Activated CD8-positive, alpha-beta memory T cell treated with anti-CD3 and anti-CD28 coated beads, Interleukin-2, amount 50 U/mL, for 24 hours (primary cell): ENCODE data around the gene MEI1.
A peak's percentile ranks its signal among the peaks of the same experiment; 100 is the strongest.
"Not testable (repeated sequence)": the region's sequence is repeated elsewhere in the genome, so short reads cannot be mapped to it uniquely, and the experiment has no call there.

Experiments used
- DNase-seq: peaks from one replicate; pipeline ENCODE4 v3.0.0-alpha.2; 2020; ENCODE audit errors: extremely low read depth

Gene MEI1

GRCh38 chr22:41681616-41682015, 17.7 kb upstream of the MEI1 start:
- DNase-seq, result no peak

- DNase-seq, result peak; percentile 82
These were observed 17.1 kb upstream of the MEI1 start for GRCh38 chr22:41682033-41682807.

GRCh38 chr22:41683052-41683451, 16.3 kb upstream of the MEI1 start:
- no peak for DNase-seq

- no peak for DNase-seq
These were observed 15.7 kb upstream of the MEI1 start for GRCh38 chr22:41683616-41684015.

DNA sequence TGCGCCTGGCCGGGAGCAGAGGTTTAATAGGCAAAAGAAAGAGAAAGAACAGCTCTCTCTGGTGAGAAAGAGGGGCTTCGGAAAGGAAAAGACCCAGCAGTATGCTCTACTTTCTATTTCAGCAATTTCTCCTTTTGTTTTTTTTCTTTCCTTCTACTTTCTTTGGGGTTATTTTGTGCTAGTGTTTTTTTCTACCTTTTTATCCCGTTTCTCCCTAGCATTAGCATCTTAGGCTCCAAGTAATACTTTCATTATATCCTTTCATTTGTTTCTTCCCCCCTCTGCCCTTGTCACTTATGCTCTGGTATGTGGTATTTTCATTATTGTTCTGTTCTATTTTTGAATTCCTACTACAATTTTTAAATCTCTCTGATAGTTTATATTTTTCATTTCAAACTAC, 15.1 kb upstream of the MEI1 start:
- DNase-seq, result no peak

DNA sequence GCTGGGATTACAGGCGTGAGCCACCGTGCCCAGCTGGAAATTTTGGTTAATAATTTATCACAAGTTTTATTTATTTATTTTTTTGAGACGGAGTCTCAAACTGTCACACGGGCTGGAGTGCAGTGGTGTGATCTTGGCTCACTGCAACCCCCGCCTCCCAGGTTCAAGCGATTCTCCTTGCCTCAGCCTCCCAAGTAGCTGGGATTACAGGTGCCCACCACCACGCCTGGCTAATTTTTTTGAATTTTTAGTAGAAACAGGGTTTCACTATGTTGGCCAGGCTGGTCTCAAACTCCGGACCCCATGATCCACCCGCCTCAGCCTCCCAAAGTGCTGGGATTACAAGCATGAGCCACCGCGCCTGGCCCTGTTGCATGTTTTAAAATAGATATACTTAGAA, 12.4 kb upstream of the MEI1 start:
- not testable (repeated sequence) for DNase-seq

GRCh38 chr22:41687901-41688364, 11.4 kb upstream of the MEI1 start:
- DNase-seq, result no peak

DNA sequence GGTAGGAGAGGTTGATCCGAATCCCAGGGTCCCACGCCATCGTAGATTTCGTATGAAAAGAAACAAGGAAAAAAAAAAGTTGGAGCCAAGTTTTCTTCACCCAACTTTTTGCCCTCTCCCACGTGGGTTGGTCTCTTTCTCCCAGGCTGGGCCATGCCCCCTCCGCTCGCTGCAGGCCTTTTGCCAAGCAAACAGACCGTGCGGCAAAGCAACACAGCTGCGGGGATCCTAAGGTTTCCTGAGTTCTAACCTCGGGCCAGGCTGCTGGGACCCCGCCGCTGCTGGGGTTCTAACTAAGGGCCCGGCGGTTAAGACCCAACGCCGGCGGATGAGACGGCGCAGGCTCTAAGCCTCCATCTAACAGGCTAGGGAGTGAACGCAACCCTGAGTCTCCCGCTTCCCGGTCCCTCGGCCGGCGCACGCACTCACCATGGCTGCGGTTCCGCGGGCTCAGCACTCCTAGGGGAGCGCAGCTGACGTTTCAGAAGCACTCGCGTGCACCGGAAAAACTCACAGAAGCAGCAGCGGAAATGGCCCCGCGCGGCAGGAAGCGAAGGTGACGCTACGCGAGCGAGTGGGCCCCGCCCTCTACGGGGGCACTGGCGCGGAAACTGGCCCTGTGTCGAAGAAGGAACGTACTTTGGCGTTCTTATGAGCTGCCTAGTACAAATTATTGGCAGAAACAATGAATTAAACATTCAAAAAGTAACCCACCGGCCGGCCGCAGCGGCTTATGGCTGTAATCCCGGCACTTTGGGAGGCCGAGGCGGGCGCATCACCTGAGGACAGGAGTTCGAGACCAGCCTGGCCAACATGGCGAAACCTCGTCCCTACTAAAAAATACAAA, 10.7 kb upstream of the MEI1 start, which contains the start of gene SNU13:
Gene SNU13, minus strand, starts transcription at position 503 of the 847 bp plus-strand sequence. Its CDS starts 71 bp downstream, at position 432.
- DNase-seq, result peak; percentile 80

DNA sequence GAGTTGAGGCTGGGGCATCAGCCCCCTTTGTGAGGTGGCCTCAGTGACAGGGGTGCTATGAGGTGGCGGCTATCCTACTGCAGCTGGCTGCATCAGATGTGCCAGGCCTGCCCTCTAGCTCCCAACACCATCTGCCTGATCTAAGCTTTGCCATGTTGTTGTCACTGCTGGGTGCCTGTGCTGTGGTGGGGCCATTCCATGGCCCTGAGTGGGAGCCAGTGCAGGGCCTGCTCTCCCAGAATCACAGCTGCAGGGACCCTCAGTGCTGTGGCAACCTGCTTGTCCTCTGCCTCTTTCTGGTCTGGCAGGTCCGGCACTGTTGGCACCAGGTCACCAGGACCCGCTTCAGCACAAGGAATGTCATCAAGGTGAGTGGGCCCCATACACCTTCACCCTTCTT, 8.8 kb upstream of the MEI1 start:
- DNase-seq, result no peak

- DNase-seq, result no peak
These were observed 4.1 kb upstream of the MEI1 start for GRCh38 chr22:41695211-41695610.

DNA sequence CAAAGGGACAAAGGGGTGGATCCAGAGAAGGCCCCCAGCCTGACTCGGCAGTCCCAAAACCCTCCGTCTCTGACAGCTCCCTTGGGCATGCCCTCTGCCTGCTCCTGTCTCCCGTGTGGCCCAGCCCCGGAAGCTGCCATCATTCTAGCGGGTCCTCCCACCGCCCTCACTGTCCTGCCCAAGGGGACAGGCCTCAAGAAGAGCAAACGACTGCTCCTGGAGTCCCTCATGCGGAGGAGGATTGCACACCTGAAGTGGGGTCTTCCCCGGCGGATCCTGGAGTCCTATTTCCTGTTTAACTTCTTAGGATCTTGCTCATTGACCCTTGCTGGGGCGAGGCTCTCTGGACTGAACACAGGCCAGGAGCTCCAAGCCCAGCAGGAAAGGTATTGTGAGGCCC, 2.6 kb upstream of the MEI1 start:
- no peak for DNase-seq

DNA sequence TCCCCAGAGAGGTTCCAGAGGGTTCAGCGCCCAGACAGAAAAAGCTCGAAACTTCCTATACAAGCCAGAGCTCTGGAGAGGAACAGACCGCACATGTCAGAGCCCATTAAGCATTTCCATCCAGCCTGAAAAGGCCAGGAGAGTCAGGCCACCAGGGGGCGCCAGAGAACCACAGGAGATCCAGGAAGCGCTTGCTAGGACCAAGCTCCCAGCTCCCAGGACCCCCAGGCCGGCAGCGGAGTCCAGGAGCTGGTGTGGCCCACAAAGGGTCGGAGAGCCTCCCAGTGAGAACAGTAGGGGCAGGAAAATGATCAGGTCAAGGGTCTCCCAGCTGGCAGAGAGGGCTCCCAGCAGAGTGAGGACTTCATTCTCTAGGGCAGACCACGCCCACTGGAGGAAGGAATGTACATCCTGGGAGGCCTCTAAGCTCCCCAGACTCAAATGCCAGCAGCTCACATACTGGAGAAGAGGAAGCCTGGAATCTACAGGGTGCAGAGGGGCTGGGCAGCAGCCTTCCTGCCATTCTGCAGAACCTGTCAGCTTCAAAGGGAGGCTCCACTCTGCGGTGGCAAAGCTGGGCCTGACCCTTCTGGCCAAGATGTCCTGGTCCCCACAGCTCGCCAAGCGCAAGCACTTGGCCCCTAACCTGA, 2.1 kb upstream of the MEI1 start:
- DNase-seq, result peak; percentile 86

GRCh38 chr22:41700108-41700364, 733 bp downstream of the MEI1 start:
- no peak for DNase-seq

DNA sequence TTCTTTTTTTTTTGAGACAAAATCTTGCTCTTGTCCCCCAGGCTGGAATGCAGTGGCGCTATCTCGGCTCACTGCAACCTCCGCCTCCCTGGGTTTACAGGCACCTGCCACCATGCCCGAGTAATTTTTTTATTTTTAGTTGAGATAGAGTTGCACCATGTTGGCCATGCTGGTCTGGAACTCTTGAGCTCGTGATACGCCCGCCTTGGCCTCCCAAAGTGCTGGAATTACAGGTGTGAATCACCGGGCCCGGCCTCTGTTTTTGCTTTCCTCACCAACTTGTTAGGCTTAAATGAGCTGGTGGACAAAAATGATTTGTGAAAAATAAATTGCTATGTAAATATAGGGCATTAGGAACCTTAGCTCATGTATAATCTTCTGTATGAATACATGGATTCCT, 3.5 kb downstream of the MEI1 start:
- DNase-seq, result no peak

DNA sequence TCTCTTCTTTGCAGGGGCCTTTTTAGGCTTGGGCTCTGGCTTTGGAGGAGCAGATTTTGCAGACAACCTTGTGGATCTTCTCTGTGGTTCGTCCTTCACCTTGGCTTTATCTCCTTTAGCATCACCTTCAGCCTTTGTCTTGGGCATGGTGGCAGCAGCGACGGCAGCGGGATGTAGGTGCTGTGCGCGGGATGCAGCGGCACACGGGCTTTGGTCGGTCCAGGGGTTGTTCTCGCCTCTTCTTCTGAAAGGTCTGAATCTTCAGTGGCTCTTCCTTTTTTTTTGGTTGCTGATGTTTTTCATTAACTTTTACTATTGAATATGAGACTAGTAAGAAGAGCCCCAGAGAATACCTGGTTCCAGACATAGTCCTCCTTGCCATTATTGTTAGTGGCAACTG, 10.0 kb downstream of the MEI1 start:
- no peak for DNase-seq

DNA sequence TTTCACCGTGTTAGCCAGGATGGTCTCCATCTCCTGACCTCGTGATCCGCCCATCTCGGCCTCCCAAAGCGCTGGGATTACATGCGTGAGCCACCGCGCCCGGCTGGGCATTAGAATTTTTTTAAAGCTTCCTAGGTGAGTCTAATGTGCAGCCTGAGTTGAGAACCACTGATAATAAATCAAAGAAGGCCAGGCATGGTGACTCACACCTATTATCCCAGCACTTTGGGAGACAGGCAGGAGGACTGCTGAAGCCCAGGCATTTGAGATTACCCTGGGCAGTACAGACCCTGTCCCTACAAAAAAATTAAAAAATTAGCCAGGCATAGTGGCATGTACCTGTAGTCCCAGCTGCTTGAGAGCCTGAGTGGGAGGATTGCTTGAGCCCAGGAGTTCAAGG, 13.7 kb downstream of the MEI1 start:
- no peak for DNase-seq

DNA sequence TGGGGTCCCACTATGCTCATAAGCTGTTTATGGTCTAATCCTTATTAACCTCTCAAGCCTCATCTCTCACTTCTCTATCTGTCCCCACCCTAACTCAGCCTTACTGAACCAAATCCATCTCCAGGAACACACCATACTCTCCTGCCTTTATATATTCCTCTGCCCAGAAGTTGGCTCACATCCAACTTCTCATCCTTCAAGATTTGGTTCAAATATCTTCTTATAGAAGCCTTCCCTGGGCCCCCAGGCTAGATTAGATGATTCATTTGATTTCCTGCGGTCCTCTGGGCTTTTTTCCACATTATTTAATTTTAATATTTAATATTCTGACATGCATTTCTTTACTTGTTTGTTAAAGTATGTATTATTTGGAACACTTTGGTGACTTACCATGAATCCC, 23.2 kb downstream of the MEI1 start:
- DNase-seq, result no peak

DNA sequence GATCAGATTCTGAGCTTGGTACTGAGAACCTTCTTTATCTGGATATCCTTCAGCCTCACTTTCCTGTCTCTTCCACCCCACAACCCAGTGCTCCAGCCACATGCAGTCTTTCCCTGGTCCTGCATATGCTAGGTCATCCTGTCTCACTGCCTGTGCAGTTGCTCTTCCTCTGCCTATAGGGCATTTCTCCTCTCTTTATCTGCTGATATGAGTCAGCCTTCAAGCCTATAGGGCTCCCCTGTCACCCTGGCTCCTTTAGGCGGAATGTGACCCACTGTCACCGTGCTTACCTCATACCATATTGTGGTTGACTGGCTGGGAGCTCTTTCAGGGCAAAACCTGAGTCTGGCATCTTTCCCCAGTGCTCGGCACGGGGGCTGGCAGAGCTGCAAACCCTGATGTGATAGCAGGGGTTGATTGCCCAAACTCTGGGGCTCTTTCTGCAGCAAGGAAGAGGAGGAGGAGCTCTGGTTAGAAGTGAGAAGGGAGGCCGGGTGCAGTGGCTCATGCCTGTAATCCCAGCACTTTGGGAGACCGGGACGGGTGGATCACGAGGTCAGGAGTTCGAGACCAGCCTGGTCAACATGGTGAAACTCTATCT, 26.3 kb downstream of the MEI1 start:
- DNase-seq, result no peak

DNA sequence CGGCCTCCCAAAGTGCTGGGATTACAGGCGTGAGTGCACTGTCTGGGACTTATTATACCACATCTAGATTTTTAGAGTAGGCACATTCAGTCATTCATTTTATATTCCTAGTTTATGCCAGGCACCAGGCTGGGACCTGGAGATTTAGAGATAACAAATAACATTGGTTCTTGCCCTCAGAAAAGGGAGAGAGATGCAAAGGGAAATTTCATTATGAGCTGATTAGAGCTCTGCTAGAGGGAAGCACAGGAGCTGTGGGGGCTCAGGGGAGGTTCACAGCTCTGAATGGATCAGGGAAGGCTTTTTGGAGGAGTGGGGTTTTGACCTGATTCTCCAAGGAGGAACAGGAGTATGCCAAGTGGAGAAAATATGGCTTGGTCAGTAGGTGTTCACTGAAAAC, 32.3 kb downstream of the MEI1 start:
- no peak for DNase-seq

DNA sequence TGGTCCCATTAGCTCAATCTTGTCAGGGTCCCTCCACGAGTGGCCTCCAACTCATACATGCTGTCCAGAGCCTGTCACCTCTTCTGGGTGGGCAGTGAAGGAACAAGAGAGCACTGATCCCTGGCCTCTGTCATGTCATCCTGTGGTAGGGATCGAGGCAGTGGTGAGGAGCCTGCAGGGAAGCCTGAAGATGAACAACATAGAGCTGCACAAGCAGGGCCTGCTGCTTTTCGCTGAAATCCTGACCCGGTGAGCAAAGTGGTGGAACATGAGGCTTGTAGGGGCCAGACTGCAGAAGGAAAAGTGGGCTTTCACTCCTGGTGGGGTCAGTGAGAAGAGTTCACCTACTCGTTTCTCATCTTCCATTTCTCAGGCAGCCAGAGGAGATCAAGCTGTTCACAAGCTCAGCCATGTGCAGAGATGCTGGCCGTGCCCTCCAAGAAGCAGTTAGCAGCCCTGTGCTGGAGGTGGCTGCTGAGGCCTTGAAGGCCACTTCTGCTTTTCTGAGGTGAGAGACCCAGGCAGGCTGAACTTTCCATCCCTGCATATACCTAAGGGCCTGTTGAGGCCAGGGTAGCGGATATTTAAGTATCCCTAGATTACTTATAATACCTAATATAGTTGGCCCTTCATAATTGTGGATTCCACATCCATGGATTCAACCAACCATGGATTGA, 32.9 kb downstream of the MEI1 start:
- no peak for DNase-seq

GRCh38 chr22:41733241-41733640, 33.9 kb downstream of the MEI1 start:
- DNase-seq, result not testable (repeated sequence)

GRCh38 chr22:41739576-41739975, 40.3 kb downstream of the MEI1 start:
- DNase-seq, result no peak
